Subcutaneous abdominal adipose tissue (tissue), 5 donors: Measurements from ENCODE around the gene SMIM10L1.

Source experiments
- H3K27ac ChIP-seq: one replicate; pipeline ENCODE4 v1.7.0; 2013; ENCODE audit warnings: low read depth, mild to moderate bottlenecking, inconsistent platforms, low read length, moderate library complexity
- H3K27me3 ChIP-seq, 5 donors: one replicate each; pipeline ENCODE4 v1.7.0; 2013; ENCODE audit warnings: low read length in 5 of 5, inconsistent platforms in 1 of 5; ENCODE audit not compliant: control insufficient read depth in 5 of 5, insufficient read depth in 4 of 5
- H3K36me3 ChIP-seq, 5 donors: one replicate each; pipeline ENCODE4 v1.7.0; 2013; ENCODE audit warnings: low read length in 5 of 5; ENCODE audit not compliant: control insufficient read depth in 5 of 5, insufficient read depth in 5 of 5
- H3K4me1 ChIP-seq, 5 donors: one replicate each; pipeline ENCODE4 v1.7.0; 2013; ENCODE audit warnings: low read length in 5 of 5, mild to moderate bottlenecking in 3 of 5, moderate library complexity in 1 of 5; ENCODE audit not compliant: control insufficient read depth in 5 of 5, insufficient read depth in 5 of 5
- H3K4me3 ChIP-seq, 5 donors: one replicate each; pipeline ENCODE4 v1.7.0; 2013; ENCODE audit warnings: low read length in 5 of 5, low read depth in 1 of 5
- H3K9ac ChIP-seq, 5 donors: one replicate each; pipeline ENCODE4 v1.7.0; 2013; ENCODE audit warnings: low read length in 5 of 5, mild to moderate bottlenecking in 4 of 5, moderate library complexity in 3 of 5
- H3K9me3 ChIP-seq, 5 donors: one replicate each; pipeline ENCODE4 v1.7.0; 2013; ENCODE audit warnings: low read length in 5 of 5; ENCODE audit not compliant: control insufficient read depth in 5 of 5
- donor health status: healthy.
- donor health status: healthy.
- donor health status: healthy.
- donor health status: healthy.
- donor health status: healthy.

Gene SMIM10L1

DNA sequence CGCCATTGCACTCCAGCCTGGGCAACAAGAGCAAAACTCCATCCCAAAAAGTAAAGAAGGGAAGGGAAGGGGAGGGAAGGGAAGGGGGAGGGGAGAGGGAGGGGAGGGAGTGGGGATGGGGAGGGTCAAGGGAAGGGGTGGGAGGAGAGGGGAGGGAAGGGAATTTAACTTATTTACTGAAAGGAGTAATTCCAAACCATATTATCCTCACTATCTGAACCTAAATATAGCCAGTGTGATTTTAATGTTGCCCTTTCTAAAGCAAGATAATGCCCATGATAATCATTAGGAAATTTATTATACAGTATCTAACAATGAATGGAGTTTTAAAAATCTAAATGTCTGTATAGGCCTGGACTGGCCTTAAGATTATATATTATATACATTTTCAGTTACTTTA, 7.3 kb downstream of the SMIM10L1 start:
- Histone ChIP-seq H3K9me3 (no peaks in the 10 kb centered on the region), H3K27ac (no peak overlapping the region), H3K4me3 (no peak overlapping the region), H3K9ac (no peak overlapping the region), H3K4me1 (peaks cover 0 to 3% (median under 1%) of the 10 kb centered on the region in 5 donors), H3K27me3 (no peaks in the 10 kb centered on the region), H3K36me3 (peaks cover 0 to 4% (median 0%) of the 10 kb centered on the region in 5 donors)

DNA sequence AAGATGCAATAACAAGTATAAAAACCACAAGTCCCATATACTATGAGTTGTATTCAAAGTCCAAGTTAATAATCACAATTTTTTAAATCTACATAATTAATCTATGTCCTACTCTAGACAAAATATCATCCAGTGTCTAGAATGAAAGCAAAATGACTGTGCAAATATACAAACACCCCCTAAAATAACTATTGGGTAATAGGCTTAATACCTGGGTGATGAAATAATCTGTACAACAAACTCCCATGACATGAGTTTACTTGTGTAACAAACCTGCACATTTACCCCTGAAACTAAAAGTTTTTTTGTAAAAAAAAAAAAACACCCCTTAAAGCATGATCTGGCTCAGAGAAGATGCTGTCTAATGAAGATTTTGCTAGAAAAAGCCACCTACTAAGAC, 11.5 kb downstream of the SMIM10L1 start:
- H3K4me1 ChIP-seq, result no peaks in the 10 kb centered on the region
- H3K27me3 ChIP-seq, result no peaks in the 10 kb centered on the region
- no peaks in the 10 kb centered on the region for H3K36me3 ChIP-seq
- H3K9me3 ChIP-seq, result no peaks in the 10 kb centered on the region
- H3K27ac ChIP-seq, result no peak overlapping the region
- no peak overlapping the region for H3K4me3 ChIP-seq
- no peak overlapping the region for H3K9ac ChIP-seq

DNA sequence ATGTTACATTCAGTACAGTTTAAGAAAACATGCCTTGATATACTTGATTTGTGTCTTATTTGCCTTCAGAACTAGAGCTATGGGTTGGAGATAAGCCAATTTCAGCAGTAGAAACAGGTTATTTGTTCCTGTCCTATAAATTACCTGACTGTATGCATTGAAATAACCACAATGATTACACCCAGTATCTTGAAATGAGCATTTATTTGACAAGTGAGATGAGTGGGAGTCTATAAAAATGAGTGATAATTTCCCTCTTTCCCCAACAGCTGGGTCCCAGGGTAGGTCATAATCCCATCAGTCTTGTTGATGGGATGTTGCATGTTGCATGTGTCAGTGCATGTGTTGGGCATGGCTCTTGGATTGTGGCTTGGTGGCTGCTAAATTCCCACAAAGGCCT, 12.0 kb downstream of the SMIM10L1 start:
- Histone ChIP-seq H3K27ac (no peak overlapping the region), H3K9ac (no peak overlapping the region), H3K36me3 (no peaks in the 10 kb centered on the region), H3K9me3 (no peaks in the 10 kb centered on the region), H3K4me3 (no peak overlapping the region), H3K4me1 (no peaks in the 10 kb centered on the region), H3K27me3 (no peaks in the 10 kb centered on the region)

DNA sequence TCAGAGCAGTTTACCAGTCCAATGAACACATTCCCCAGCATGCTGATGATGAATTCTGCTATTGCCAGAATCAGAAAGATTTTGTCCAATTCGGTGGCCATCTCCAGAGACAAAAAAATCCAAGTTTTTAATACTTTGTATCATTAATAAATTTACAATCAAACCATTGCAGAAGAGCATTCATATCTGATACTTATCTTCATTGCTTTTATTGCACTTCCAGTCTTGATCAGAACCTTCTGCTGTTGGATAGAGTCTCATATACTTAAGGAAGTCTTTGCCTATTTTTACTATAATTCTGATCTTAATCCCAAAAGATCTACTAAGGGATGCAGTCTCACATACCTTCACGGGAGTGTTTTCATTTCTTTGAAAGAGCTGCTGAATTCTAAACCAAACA, 15.8 kb downstream of the SMIM10L1 start, which contains the start of gene TAS2R42:
Gene TAS2R42, minus strand, starts transcription at position 101 of the 400 bp plus-strand sequence. Its CDS starts 0 bp downstream, at position 101.
- Histone ChIP-seq H3K9me3 (no peaks in the 10 kb centered on the region), H3K36me3 (peaks cover 0 to 7% (median 0%) of the 10 kb centered on the region in 5 donors), H3K9ac (no peak within 1 kb of the TSS), H3K4me1 (no peaks in the 10 kb centered on the region), H3K4me3 (no peak within 1 kb of the TSS), H3K27me3 (no peaks in the 10 kb centered on the region), H3K27ac (no peak within 1 kb of the TSS)

DNA sequence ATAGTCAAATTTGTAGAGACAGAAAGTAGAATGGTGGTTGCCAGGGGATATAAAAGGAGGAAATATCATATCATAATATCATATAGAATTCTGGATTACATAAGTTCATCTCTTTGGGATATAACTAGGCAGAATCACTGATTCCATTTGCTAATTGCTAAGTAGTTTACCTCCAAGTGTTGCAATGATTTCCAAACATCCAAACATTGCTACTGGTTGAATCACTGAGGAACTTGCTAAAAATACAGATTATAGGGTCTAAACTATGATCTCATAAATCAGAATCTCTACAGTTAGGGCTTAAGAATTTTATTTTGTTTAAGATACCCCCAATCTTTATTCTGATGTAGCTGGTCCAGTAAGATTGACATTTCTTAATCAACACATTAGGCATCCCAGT, 31.8 kb downstream of the SMIM10L1 start:
- Histone ChIP-seq H3K4me1 (no peaks in the 10 kb centered on the region), H3K9me3 (peaks cover 0 to 2% (median 0%) of the 10 kb centered on the region in 5 donors), H3K9ac (no peak overlapping the region), H3K27ac (no peak overlapping the region), H3K27me3 (no peaks in the 10 kb centered on the region), H3K4me3 (no peak overlapping the region), H3K36me3 (no peaks in the 10 kb centered on the region)

DNA sequence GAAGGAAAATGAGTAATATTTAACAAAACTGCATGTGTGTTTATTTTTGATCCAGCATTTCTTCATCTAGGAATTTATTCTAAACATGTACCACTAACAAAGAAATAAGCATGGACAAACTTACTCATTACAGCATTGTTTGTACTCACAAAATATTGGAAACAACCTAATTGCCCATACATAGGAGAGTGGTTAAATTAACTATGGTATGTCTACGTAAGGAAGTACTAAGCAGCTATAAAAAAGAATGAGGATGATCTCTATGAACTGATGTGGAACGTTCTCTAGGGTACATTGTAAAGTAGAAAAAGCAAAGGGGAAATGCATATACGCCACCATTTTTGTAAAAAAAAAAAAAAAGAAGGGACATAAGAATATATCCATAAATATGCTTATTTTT, 33.2 kb downstream of the SMIM10L1 start:
- no peaks in the 10 kb centered on the region for H3K27me3 ChIP-seq
- no peak overlapping the region for H3K9ac ChIP-seq
- H3K9me3 ChIP-seq, result peaks cover 0 to 2% (median 0%) of the 10 kb centered on the region in 5 donors
- H3K4me3 ChIP-seq, result no peak overlapping the region
- no peaks in the 10 kb centered on the region for H3K4me1 ChIP-seq
- H3K27ac ChIP-seq, result no peak overlapping the region
- no peaks in the 10 kb centered on the region for H3K36me3 ChIP-seq

DNA sequence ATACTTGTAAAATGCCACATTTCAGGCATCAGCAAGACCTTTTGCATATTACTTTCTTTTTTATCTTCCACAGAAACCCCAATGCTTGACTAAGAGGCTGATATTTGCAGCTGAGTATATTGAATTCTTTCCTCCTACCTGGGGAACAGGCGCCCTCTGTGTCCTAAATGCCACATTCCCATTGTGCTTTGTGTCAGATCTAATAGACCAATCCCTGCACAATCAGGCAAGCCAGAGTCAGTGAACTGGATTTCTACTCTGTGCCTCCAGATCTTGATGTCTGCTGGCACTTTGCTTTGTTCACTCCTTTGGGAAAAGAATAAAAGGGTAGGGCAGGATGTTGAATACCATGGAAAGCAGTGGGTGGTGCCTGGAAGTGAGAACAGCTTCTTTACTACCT, 38.1 kb downstream of the SMIM10L1 start:
- H3K36me3 ChIP-seq, result peaks cover 0 to 10% (median 0%) of the 10 kb centered on the region in 5 donors
- no peak overlapping the region for H3K9ac ChIP-seq
- no peaks in the 10 kb centered on the region for H3K4me1 ChIP-seq
- no peaks in the 10 kb centered on the region for H3K27me3 ChIP-seq
- peaks cover 0 to 3% (median 0%) of the 10 kb centered on the region in 5 donors for H3K9me3 ChIP-seq
- H3K4me3 ChIP-seq, result no peak overlapping the region
- no peak overlapping the region for H3K27ac ChIP-seq
